ENCODE data around the gene RUFY4.
"Not testable (repeated sequence)": the region's sequence is repeated elsewhere in the genome, so short reads cannot be mapped to it uniquely, and the experiment has no call there.

The RUFY4 gene, protein sequence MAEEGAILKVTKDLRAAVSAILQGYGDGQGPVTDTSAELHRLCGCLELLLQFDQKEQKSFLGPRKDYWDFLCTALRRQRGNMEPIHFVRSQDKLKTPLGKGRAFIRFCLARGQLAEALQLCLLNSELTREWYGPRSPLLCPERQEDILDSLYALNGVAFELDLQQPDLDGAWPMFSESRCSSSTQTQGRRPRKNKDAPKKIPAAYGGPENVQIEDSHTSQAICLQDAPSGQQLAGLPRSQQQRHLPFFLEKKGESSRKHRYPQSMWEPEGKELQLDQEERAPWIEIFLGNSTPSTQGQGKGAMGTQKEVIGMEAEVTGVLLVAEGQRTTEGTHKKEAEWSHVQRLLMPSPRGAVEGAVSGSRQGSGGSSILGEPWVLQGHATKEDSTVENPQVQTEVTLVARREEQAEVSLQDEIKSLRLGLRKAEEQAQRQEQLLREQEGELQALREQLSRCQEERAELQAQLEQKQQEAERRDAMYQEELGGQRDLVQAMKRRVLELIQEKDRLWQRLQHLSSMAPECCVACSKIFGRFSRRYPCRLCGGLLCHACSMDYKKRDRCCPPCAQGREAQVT

GRCh38 chr2:218068721-218069334 is at the start of gene RUFY4:
RUFY4 (plus strand) TSS chr2:218069253; CDS start chr2:218070606, 1,353 bp downstream.
- H2AFZ ChIP-seq (ENCODE audit: low read length); H3K9me2 ChIP-seq (replicated peaks; ENCODE audit: low read depth, low read length); H3K36me3 ChIP-seq (ENCODE audit: insufficient read depth, low read length); H3K9me3 ChIP-seq (ENCODE audit: insufficient read depth, low read depth, low read length); H3F3A ChIP-seq (ENCODE audit: low read depth); H3K79me2 ChIP-seq (ENCODE audit: insufficient read depth, low read length); H3K27me3 ChIP-seq (ENCODE audit: insufficient read depth, low read length, poor library complexity, severe bottlenecking); H4K20me1 ChIP-seq (ENCODE audit: insufficient read depth, low read length, poor library complexity, severe bottlenecking): not testable (repeated sequence)
- peaks cover 38% of the 10 kb centered on the region for H3K4me1 ChIP-seq (ENCODE audit: insufficient read depth, low read length, poor library complexity, severe bottlenecking)
- H3K4me2 ChIP-seq (ENCODE audit: low read depth, low read length, poor library complexity, severe bottlenecking): peak within 1 kb of the TSS; percentile 27
- TF ChIP-seq, protein P1, sequence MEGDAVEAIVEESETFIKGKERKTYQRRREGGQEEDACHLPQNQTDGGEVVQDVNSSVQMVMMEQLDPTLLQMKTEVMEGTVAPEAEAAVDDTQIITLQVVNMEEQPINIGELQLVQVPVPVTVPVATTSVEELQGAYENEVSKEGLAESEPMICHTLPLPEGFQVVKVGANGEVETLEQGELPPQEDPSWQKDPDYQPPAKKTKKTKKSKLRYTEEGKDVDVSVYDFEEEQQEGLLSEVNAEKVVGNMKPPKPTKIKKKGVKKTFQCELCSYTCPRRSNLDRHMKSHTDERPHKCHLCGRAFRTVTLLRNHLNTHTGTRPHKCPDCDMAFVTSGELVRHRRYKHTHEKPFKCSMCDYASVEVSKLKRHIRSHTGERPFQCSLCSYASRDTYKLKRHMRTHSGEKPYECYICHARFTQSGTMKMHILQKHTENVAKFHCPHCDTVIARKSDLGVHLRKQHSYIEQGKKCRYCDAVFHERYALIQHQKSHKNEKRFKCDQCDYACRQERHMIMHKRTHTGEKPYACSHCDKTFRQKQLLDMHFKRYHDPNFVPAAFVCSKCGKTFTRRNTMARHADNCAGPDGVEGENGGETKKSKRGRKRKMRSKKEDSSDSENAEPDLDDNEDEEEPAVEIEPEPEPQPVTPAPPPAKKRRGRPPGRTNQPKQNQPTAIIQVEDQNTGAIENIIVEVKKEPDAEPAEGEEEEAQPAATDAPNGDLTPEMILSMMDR (conservative IDR thresholded peaks at IDR 0.05; ENCODE audit: low read length): peak; percentile 66
- peak within 1 kb of the TSS; percentile 37 for H3K9ac ChIP-seq (ENCODE audit: low read depth, low read length, poor library complexity, severe bottlenecking)
- H3K4me3 ChIP-seq (ENCODE audit: low read length, poor library complexity, severe bottlenecking): peak within 1 kb of the TSS; percentile 21

GRCh38 chr2:218019411-218020060 is 49.5 kb upstream of the RUFY4 start:
- Histone ChIP-seq H4K20me1 (ENCODE audit: insufficient read depth, low read length, poor library complexity, severe bottlenecking) (no peaks in the 10 kb centered on the region), H3K9me3 (ENCODE audit: insufficient read depth, low read depth, low read length) (no peaks in the 10 kb centered on the region), H3K9ac (ENCODE audit: low read depth, low read length, poor library complexity, severe bottlenecking) (peak overlapping the region; percentile 25), H3K4me2 (ENCODE audit: low read depth, low read length, poor library complexity, severe bottlenecking) (peak overlapping the region; percentile 17), H3K27me3 (ENCODE audit: insufficient read depth, low read length, poor library complexity, severe bottlenecking) (no peaks in the 10 kb centered on the region), H3K4me3 (ENCODE audit: low read length, poor library complexity, severe bottlenecking) (no peak overlapping the region), H3F3A (ENCODE audit: low read depth) (no peaks in the 10 kb centered on the region), H3K79me2 (ENCODE audit: insufficient read depth, low read length) (no peaks in the 10 kb centered on the region), H3K4me1 (ENCODE audit: insufficient read depth, low read length, poor library complexity, severe bottlenecking) (peaks cover 41% of the 10 kb centered on the region), H3K36me3 (ENCODE audit: insufficient read depth, low read length) (no peaks in the 10 kb centered on the region), H2AFZ (ENCODE audit: low read length) (peak overlapping the region; percentile 11; the same call in 1 of the 2 replicates), H3K9me2 (replicated peaks; ENCODE audit: low read depth, low read length) (no peaks in the 10 kb centered on the region)
- TF ChIP-seq, protein P1 (conservative IDR thresholded peaks at IDR 0.05; ENCODE audit: low read length): no peak
- no peak for TF ChIP-seq EZH2phosphoT487 (IDR thresholded peaks at IDR 0.05; ENCODE audit: borderline replicate concordance)

DNA sequence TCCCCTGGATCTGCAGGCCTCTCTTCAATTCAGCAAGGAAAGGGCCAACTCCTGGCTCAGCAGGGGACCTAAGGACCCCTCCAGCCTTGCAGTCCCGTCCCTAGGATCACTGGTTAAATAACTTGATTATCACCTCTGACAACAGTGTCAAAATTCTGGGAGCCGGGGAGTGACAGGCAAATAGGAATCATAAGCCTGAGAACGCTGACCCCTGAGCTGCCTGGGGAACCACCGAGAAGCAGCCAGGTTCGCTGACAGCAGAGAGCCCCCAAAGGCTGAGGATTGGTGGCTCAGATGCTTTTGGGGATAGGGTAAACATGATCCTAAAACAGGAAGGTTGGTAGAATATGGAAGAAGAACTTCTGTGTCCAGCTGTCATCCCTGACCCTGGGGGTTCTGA is 48.8 kb upstream of the RUFY4 start:
- Histone ChIP-seq H4K20me1 (ENCODE audit: insufficient read depth, low read length, poor library complexity, severe bottlenecking) (no peaks in the 10 kb centered on the region), H2AFZ (ENCODE audit: low read length) (no peak overlapping the region), H3K79me2 (ENCODE audit: insufficient read depth, low read length) (no peaks in the 10 kb centered on the region), H3K9me3 (ENCODE audit: insufficient read depth, low read depth, low read length) (no peaks in the 10 kb centered on the region), H3K4me3 (ENCODE audit: low read length, poor library complexity, severe bottlenecking) (no peak overlapping the region), H3K27me3 (ENCODE audit: insufficient read depth, low read length, poor library complexity, severe bottlenecking) (no peaks in the 10 kb centered on the region), H3K4me1 (ENCODE audit: insufficient read depth, low read length, poor library complexity, severe bottlenecking) (peaks cover 34% of the 10 kb centered on the region), H3K4me2 (ENCODE audit: low read depth, low read length, poor library complexity, severe bottlenecking) (no peak overlapping the region), H3K9me2 (replicated peaks; ENCODE audit: low read depth, low read length) (no peaks in the 10 kb centered on the region), H3K9ac (ENCODE audit: low read depth, low read length, poor library complexity, severe bottlenecking) (peak overlapping the region; percentile 25), H3F3A (ENCODE audit: low read depth) (no peaks in the 10 kb centered on the region), H3K36me3 (ENCODE audit: insufficient read depth, low read length) (no peaks in the 10 kb centered on the region)
- TF ChIP-seq, protein P1 (conservative IDR thresholded peaks at IDR 0.05; ENCODE audit: low read length): no peak
- no peak for TF ChIP-seq EZH2phosphoT487 (IDR thresholded peaks at IDR 0.05; ENCODE audit: borderline replicate concordance)
